Activated B cell treated with CpG ODN at 0.5 μM for 24 hours (primary cell): ENCODE results near the gene BTLA. TPM values are rescaled to one million over a fixed set of nuclear protein-coding genes. Genes with fewer than 3 reads are reported as not detected.

Source experiments
- ATAC-seq: fragments of 200-7000 bp; cut with Tn5 transposase; one replicate; pipeline ENCODE4 v1.10.0; 2021; ENCODE audit warnings: low read depth, mild to moderate bottlenecking, moderate library complexity
- CTCF ChIA-PET: fragments of 350-600 bp; sonication (Branson Sonifier 250); formaldehyde crosslinking; loops from one replicate; lab custom pipeline; 2021; ENCODE audit warnings: antibody characterized with exemption; lab: Charles Lee
- POLR2A ChIA-PET: fragments of 350-600 bp; sonication (Branson Sonifier 250); formaldehyde crosslinking; loops from one replicate; lab custom pipeline; 2021; ENCODE audit warnings: antibody characterized with exemption; lab: Charles Lee
- DNase-seq: peaks from one replicate; pipeline ENCODE4 v3.0.0; 2022
- H3K27ac Mint-ChIP-seq: one replicate; pipeline ENCODE4 v1.8.0; 2020; ENCODE audit warnings: mixed read lengths
- H3K27me3 Mint-ChIP-seq: one replicate; pipeline ENCODE4 v1.8.0; 2021; ENCODE audit warnings: mixed read lengths
- H3K36me3 Mint-ChIP-seq: one replicate; pipeline ENCODE4 v1.8.0; 2021; ENCODE audit warnings: low read depth, mixed read lengths
- H3K4me1 Mint-ChIP-seq: one replicate; pipeline ENCODE4 v1.8.0; 2021; ENCODE audit warnings: mixed read lengths
- H3K4me3 Mint-ChIP-seq: one replicate; pipeline ENCODE4 v1.8.0; 2020; ENCODE audit warnings: mild to moderate bottlenecking, mixed read lengths
- H3K9me3 Mint-ChIP-seq: one replicate; pipeline ENCODE4 v1.8.0; 2020; ENCODE audit warnings: mixed read lengths
- intact Hi-C: fragments of 100-400 bp; cut with micrococcal nuclease; formaldehyde crosslinking; loops from one replicate; pipeline ENCODE4 v1.15.1; 2024
- total RNA-seq: library from RNA; stranded (reverse); gene quantifications from 2 replicates; pipeline ENCODE4 v1.2.3, GENCODE V29; 2022
- TF ChIP-seq, protein P1 (sequence below): fragments of 200-600 bp; IDR thresholded peaks from one replicate; pipeline ENCODE4 v1.8.0; 2022; ENCODE audit warnings: antibody characterized with exemption, mild to moderate bottlenecking

Gene BTLA
- total RNA-seq, 1 donor from 2014 or later = 53.2 TPM

DNA sequence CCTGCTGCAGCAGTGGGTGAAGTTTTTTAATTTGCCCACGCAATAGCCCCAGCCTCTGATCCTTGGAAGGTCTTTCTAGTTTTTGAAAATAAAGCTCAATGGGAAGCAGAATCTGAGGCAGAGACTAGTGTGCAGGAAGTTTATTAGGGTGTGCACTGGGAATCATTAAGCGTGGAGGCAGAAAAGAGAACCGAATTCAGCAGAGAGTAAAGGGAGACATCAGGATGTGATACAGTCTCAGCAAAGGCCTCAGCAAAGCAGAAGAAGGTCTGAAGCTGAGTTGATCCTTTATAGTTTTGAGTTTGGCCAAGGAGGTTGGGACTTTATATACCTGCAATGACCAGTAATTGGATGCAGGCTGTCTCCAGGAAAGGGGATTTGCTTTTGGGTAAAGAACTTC, 4.9 kb upstream of the BTLA start:
- no peak for DNase-seq
- POLR2A ChIA-PET = interaction anchor here (0.6 to 2.8 kb wide), 8 partner anchors 10 to 170 kb away, joined by 3 to 12 read pairs (median 4); partner anchors contain the start of gene CD200
- Mint-ChIP-seq H3K36me3 (peaks cover 3% of the 10 kb centered on the region), H3K4me1 (peaks cover 94% of the 10 kb centered on the region), H3K9me3 (no peaks in the 10 kb centered on the region), H3K27me3 (no peaks in the 10 kb centered on the region), H3K27ac (peak overlapping the region; percentile 84), H3K4me3 (peak overlapping the region; percentile 41)
- intact Hi-C loops = no loop called here
- TF ChIP-seq, protein P1, sequence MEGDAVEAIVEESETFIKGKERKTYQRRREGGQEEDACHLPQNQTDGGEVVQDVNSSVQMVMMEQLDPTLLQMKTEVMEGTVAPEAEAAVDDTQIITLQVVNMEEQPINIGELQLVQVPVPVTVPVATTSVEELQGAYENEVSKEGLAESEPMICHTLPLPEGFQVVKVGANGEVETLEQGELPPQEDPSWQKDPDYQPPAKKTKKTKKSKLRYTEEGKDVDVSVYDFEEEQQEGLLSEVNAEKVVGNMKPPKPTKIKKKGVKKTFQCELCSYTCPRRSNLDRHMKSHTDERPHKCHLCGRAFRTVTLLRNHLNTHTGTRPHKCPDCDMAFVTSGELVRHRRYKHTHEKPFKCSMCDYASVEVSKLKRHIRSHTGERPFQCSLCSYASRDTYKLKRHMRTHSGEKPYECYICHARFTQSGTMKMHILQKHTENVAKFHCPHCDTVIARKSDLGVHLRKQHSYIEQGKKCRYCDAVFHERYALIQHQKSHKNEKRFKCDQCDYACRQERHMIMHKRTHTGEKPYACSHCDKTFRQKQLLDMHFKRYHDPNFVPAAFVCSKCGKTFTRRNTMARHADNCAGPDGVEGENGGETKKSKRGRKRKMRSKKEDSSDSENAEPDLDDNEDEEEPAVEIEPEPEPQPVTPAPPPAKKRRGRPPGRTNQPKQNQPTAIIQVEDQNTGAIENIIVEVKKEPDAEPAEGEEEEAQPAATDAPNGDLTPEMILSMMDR = no peak
- CTCF ChIA-PET = interaction anchor here (1.4 to 1.5 kb wide), 2 partner anchors 14 to 16 kb away, joined by 3 to 5 read pairs; no protein-coding TSS in a partner anchor
- ATAC-seq = peak; percentile 55

DNA sequence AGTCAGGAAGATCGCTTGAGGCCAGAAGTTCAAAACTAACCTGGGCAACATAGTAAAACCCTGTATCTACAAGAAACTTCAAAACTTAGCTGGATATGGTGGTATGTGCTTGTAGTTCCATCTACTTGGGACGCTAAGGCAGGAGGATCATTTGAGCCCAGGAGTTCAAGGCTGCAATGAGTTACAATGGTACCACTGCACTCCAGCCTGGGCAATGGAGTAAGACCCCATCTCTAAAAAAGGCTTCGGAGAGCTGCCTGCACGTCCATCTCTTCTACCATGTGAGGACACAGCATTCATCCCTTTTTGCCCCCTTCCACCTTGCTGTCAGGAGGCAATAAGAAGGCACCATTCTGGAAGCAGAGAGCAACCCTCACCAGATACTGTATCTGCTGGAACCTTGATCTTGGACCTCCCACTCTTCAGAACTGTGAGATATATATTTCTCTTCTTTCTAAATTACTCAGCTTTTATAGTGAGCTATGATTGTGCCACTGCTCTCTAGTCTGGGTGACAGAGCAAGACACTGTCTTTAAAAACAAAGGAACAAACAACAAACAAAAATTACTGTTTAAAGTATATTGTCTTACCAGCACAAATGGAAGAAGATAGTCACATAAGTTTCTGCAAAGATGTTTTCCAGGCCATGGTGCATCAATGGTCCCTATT, 4.2 kb upstream of the BTLA start:
- H3K4me1 Mint-ChIP-seq = peaks cover 87% of the 10 kb centered on the region
- peak overlapping the region; percentile 41 for H3K4me3 Mint-ChIP-seq
- POLR2A ChIA-PET = interaction anchor here (0.5 to 2.8 kb wide), 5 partner anchors 11 to 172 kb away, joined by 3 to 12 read pairs (median 8); partner anchors contain the start of gene CD200
- CTCF ChIA-PET = no interaction called here
- ATAC-seq (no peak), DNase-seq (no peak)
- TF ChIP-seq, protein P1 = no peak
- peaks cover 10% of the 10 kb centered on the region for H3K36me3 Mint-ChIP-seq
- H3K27me3 Mint-ChIP-seq = no peaks in the 10 kb centered on the region
- no peaks in the 10 kb centered on the region for H3K9me3 Mint-ChIP-seq
- intact Hi-C loops = no loop called here
- peak overlapping the region; percentile 84 for H3K27ac Mint-ChIP-seq

DNA sequence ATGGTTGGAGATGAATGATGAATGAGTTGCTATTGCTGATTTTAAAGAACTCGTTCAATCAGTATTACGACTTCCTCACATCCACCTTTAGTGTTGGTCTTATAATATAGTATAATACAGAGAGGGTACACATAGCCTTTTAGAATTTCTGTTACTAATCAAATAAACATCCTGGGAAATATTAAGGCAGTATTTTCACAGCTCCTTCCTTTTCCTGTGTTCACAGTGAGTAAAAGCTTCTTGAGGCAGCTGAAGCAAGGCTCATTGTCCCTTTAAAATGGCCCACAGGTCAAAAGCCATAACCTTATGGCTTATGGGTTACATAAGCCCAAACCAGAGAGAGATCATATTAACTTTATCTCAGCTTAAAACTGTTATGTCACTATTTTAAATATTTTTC, 1.3 kb upstream of the BTLA start:
- TF ChIP-seq, protein P1 = no peak
- intact Hi-C loops = no loop called here
- ChIA-PET CTCF (interaction anchor here (1.8 kb wide), 1 partner anchor 18 kb away, joined by 5 read pairs; no protein-coding TSS in a partner anchor), POLR2A (interaction anchor here (2.7 to 11.8 kb wide), 5 partner anchors 7 to 166 kb away, joined by 12 to 137 read pairs (median 53); partner anchors contain the start of gene CD200)
- Mint-ChIP-seq H3K36me3 (peaks cover 33% of the 10 kb centered on the region), H3K27ac (peak overlapping the region; percentile 99), H3K4me3 (no peak overlapping the region), H3K9me3 (no peaks in the 10 kb centered on the region), H3K27me3 (no peaks in the 10 kb centered on the region), H3K4me1 (peaks cover 82% of the 10 kb centered on the region)
- DNase-seq (no peak), ATAC-seq (no peak)

DNA sequence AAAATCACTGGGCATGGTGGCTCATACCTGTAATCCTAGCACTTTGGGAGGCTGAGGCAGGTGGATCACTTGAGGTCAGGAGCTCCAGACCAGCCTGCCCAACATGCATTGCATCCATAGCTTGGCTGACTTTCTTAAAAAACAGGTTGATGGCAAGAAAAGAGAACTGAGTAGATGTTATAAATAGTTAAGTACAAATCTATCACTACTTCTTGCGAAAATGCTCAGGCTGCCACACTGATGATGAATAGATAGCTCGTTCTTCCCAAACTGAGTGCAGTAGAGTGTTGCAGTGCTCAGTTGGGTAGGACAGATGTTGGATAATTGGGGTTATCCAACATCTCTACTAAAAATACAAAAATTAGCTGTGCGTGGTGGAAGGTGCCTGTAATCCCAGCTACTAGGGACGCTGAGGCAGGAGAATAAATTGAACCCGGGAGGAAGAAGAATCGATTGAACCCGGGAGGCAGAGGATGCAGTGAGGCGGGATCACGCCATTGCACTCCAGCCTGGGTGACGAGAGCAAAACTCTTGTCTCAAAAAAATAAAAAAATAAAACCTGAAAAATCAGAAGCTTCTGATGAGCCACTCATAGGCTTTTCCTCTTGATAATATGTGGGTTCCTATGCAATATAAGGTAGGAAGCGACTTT, 1.2 kb downstream of the BTLA start:
- no peak for DNase-seq
- intact Hi-C loops = loop anchor here (2.0 kb wide), 4 partner anchors 15 to 369 kb away; no protein-coding TSS in a partner anchor
- Mint-ChIP-seq H3K4me1 (peaks cover 82% of the 10 kb centered on the region), H3K9me3 (peaks cover 2% of the 10 kb centered on the region), H3K4me3 (peak overlapping the region; percentile 92), H3K36me3 (peaks cover 51% of the 10 kb centered on the region), H3K27ac (peak overlapping the region; percentile 99), H3K27me3 (no peaks in the 10 kb centered on the region)
- POLR2A ChIA-PET = interaction anchor here (0.7 to 11.8 kb wide), 32 partner anchors 8 to 384 kb away, joined by 3 to 137 read pairs (median 8); partner anchors contain the start of genes ATG3, CD200, GCSAM and SLC35A5
- TF ChIP-seq, protein P1 = no peak
- CTCF ChIA-PET = interaction anchor here (0.9 to 3.0 kb wide), 11 partner anchors 15 to 386 kb away, joined by 3 to 11 read pairs (median 3); partner anchors contain the start of gene SLC9C1
- peak; percentile 23 for ATAC-seq
